GM19351 (cell line): Measurements from ENCODE around the gene ABCA1.
"Not testable (repeated sequence)": the region's sequence is repeated elsewhere in the genome, so short reads cannot be mapped to it uniquely, and the experiment has no call there.

Source experiments
- ATAC-seq: cut with Tn5 transposase; IDR thresholded peaks from one replicate; pipeline ENCODE4 v1.9.1; 2021; ENCODE audit warnings: mild to moderate bottlenecking, moderate library complexity; ENCODE audit not compliant: unreplicated experiment

Gene ABCA1

GRCh38 chr9:104774831-104775573 lies 153.0 kb downstream of the ABCA1 start:
- peak; percentile 87 for ATAC-seq

DNA sequence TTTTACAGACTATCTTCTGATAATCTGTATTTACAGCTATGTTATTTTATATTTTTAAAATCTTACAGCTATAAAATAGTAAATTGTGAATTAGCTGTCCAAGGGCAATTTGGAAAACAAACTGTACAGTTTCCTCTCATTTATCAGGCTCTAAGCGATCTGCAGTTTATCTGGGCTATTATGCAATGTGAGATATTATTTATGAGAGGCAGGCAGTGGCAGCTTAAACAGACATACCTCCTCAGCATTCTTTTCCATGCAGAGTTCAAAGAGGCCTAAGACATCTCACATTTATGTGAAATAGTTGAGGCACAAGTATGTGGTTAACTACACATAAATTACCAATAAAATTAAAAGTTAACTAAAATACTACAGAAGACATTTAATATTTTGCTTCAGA lies 153.8 kb downstream of the ABCA1 start:
- ATAC-seq, result no peak

- peak; percentile 18 for ATAC-seq
Measured at GRCh38 chr9:104772714-104773510, 155.0 kb downstream of the ABCA1 start.

DNA sequence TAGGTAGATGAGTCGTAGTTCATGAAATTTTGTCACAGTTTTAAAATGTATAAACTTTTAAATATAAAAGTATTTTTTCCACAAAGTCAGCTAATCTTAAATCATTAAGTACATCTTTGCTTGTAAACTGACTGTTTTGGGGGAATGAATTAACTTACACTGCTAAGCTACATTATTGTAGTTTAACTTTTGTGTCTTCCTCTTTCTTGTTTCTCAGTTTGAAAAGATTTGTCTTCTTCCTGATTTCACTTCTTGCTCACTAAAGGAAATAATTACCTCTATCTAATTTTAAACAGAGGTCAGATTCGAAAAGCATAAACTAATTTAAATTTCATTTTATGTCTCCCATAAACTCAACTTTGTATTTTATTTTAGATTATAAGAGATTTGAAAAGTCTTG lies 158.3 kb downstream of the ABCA1 start:
- ATAC-seq, result peak; percentile 37

GRCh38 chr9:104769029-104769428 lies 158.9 kb downstream of the ABCA1 start:
- ATAC-seq, result not testable (repeated sequence)

DNA sequence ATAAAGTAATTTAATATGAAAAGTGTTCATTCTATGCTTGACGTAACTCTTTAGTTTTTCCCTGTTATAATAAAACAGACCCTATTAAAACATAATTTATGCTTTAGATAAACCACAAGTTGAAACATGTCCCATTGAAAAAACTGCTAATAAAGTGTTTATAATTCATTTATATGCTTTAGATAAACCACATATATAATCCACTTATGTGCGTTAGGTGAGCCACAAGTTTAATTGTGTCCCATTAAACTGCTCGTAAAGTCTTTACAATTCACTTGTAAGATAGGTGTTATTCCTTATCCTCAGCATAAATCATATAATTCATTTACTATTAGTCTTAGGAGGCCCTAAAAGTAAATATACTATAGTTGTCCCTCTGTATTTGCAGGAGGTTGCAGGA lies 160.4 kb downstream of the ABCA1 start:
- no peak for ATAC-seq

GRCh38 chr9:104766025-104766424 lies 161.9 kb downstream of the ABCA1 start:
- no peak for ATAC-seq

- peak; percentile 41 for ATAC-seq
Measured at GRCh38 chr9:104765138-104765537, 162.8 kb downstream of the ABCA1 start.

DNA sequence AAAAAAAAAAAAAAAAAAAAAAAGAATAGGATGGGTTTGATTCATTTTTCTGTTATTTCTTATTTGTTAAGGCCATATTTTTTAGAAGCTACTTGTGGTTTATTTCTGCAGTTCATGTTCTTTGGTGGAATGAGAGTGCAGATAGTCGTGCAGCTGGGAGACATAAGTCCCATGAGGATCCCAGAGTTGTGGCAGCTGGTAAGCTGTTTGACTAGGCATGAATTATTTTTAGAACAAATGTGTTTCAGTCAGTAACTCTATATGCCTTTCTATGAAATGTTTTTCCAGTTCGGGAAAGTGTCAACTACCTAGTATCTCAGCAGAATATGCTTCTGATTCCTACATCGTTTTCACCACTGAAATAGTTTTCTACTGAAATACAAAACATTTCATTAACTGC lies 169.0 kb downstream of the ABCA1 start:
- ATAC-seq, result no peak

DNA sequence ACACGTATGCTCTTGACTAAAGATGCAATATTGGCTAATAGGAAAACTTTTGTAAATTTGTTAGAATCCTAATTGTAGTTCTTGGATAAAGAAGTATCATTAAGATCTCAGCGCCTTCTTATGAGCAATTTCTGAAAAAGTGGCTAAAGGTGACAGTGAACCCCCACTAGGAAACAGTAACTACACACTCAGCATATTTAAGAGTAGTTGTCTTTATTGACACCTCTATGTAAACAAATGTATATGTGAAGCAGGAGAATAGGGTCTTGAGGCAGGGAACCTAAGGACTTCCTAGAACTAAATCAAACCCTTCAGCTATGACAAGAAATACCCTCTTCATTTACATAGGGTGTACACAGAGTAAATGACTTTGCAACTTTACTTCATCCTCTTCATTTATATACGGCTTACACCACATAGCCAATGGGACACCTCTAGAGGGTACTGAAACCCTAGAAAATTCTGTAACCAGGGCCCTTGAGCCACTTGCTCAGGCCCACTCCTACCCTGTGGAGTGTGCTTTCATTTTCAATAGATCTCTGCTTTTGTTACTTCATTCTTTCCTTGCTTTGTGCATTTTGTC lies 177.7 kb downstream of the ABCA1 start:
- ATAC-seq, result peak; percentile 29

- ATAC-seq, result peak; percentile 3
Measured at GRCh38 chr9:104748359-104749031, 179.5 kb downstream of the ABCA1 start.

DNA sequence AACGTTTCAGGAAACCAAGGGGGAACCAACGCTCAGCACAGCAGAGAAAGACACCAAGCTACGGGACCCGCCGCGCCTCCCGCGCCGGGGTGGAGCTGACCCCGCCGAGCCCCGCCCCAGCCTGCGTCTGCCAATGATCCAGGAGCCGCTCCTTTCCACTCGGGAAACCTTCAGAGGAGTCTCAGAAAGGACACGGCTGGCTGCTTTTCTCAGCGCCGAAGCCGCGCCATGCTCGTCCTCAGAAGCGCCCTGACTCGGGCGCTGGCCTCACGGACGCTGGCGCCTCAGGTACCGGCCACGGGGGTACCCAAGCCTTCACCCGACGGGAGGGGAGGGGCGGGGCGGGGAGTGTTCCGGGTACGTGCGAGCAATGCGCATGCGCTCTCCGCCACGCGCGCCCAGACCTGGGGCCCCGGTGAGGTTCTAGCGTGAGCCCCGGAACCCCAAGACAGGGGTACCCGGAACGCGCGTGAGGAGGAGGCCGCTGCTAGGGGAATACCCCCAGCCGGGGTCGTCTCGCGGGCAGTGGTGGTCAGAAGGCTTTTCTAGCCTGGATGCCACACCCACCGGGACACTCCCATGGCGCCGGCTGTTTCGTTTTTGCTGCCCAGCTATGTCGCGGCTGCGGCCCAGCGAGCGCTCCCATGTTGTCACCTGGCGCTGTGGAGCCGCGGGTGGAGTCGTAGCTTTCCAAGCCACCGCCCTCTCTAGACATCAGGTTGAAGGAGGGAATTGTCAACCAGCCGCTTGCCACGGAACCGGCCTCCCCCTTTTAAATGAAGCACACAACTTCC lies 180.2 kb downstream of the ABCA1 start, which contains the start of gene NIPSNAP3A:
Gene NIPSNAP3A, plus strand, starts transcription at position 119 of the 794 bp plus-strand sequence. Its CDS starts 110 bp downstream, at position 229.
- peak; percentile 81 for ATAC-seq

DNA sequence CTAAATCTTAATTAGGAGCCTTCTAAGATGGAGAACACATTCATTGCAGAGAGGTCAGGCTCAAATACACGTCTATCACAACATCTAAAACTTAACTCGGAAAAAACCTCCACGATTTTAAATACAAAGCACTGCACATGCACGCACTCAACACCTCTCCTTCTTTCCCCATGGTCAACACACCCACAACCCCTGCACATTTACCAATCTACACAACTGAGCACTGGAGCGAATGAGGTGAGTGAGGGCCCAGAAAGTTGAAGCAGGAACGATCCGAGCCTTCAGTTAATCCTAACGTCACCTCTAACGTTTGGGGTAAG lies 180.8 kb downstream of the ABCA1 start:
- ATAC-seq, result no peak

- ATAC-seq, result no peak
Measured at GRCh38 chr9:104746798-104747197, 181.2 kb downstream of the ABCA1 start.

- ATAC-seq, result no peak
Measured at GRCh38 chr9:104746285-104746684, 181.7 kb downstream of the ABCA1 start.

- ATAC-seq, result no peak
Measured at GRCh38 chr9:104745852-104746251, 182.1 kb downstream of the ABCA1 start.

DNA sequence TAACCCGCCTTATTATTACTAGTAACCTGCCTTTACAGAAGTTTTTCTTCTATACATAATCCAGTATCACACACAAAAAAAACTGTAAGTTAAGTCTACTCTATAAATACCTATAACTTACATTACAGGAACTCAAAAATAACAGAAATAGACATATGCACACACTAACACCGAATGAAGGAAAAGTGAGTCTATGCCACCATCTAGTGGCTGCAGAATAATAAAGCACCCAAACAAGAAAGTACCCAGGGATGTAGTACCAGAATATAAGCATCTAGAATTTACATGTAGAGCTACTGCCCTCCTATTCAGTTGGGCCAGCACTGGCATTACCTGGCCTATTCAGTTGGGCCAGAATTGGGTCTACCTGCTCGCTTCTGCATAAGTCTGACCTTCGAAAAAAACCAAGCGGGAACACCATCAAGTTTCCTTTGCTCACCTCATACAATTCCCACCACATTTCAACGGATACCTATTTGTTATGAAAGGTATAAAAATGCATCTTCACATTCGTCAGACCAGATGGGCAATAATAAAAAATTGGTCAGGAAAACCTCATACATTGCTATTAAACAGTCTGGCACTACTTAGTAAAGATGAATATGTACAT lies 184.5 kb downstream of the ABCA1 start:
- ATAC-seq, result peak; percentile 42

DNA sequence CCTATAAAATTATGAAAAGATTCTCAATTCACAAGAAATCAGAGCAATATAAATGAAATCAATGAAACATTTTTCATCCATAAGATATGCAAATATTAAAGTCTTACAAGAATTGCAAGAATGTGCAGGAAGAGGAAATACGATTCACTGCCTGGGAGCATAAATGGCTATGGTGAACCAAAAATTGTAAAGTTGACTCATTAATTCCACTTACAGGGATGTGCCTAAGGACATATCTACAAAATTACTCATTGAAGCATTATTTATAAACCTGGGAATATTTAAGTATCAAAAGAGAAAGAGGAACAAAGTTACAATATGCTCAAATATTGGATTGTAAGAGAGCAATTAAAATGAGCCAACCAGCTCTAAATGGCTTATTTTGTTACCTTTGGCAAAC lies 187.3 kb downstream of the ABCA1 start:
- no peak for ATAC-seq

- no peak for ATAC-seq
Measured at GRCh38 chr9:104738452-104738851, 189.5 kb downstream of the ABCA1 start.
